K562 (cell line): ENCODE measurements around the gene SLC35G2. TPM values are rescaled to one million over a fixed set of nuclear protein-coding genes. Genes with fewer than 3 reads are reported as not detected.

ENCODE experiments used
- FOXA1 ChIP-seq: fragments of 450-650 bp; IDR thresholded peaks from 2 replicates; pipeline ENCODE4 v1.6.1; 2016; ENCODE audit warnings: mild to moderate bottlenecking, borderline replicate concordance
- HDAC2 ChIP-seq: fragments of 450-650 bp; IDR thresholded peaks from 2 replicates; pipeline ENCODE4 v1.6.1; 2016; ENCODE audit warnings: mild to moderate bottlenecking
- MAFK ChIP-seq: IDR thresholded peaks from 2 replicates; pipeline ENCODE4 v1.6.1; 2011; ENCODE audit warnings: low read length, improper control_type of control experiment
- SMARCB1 ChIP-seq: IDR thresholded peaks from 2 replicates; pipeline ENCODE4 v1.6.1; 2011; ENCODE audit warnings: improper control_type of control experiment, low read depth; ENCODE audit not compliant: insufficient read length
- SRSF7 ChIP-seq: fragments of 200-400 bp; formaldehyde crosslinking; optimal IDR thresholded peaks from 2 replicates; pipeline ENCODE3; 2017; ENCODE audit warnings: mild to moderate bottlenecking, low read depth, low read length
- XRCC4 ChIP-seq: IDR thresholded peaks from one replicate; pipeline ENCODE4 v1.6.1; 2011; ENCODE audit not compliant: insufficient read depth, insufficient read length; ENCODE audit errors: extremely low read depth
- ZFX ChIP-seq: sonication (generic); formaldehyde crosslinking; IDR thresholded peaks from 2 replicates; pipeline ENCODE4 v1.8.0; 2022; ENCODE audit warnings: mild to moderate bottlenecking, missing genetic modification reagents, moderate library complexity
- ZNF592 ChIP-seq: fragments of 450-650 bp; IDR thresholded peaks from 2 replicates; pipeline ENCODE4 v1.6.1; 2017; ENCODE audit warnings: antibody characterized with exemption, mild to moderate bottlenecking
- ZNF75A ChIP-seq: fragments of 450-650 bp; formaldehyde crosslinking; IDR thresholded peaks from 2 replicates; pipeline ENCODE4 v1.4.0; 2020; ENCODE audit warnings: mild to moderate bottlenecking
- polyA plus RNA-seq, 8 experiments: library from polyadenylated mRNA; depleted of rRNA in 4 of 8; stranded (reverse) in 5 of 8; unstranded in 3 of 8; fragments of >200 nt; fragmentation: Nextera tagmentation in 2 of 8; fragmentation: Illumina TruSeq in 1 of 8; extraction: Ambion mirVana in 2 of 8; extraction: Trizol in 1 of 8; gene quantifications; 2 replicates each; pipeline versions ENCODE4 v1.2.1 to v1.2.3, GENCODE V29; 2011 to 2014; ENCODE audit warnings: inconsistent platforms in 1 of 8, missing spikeins in 1 of 8
- total RNA-seq, 7 experiments: library from RNA; depleted of rRNA in 6 of 7; stranded (reverse); fragments of >200 nt in 6 of 7; fragmentation: Illumina TruSeq in 2 of 7; extraction: Trizol in 2 of 7; gene quantifications; 2 replicates each; pipeline versions ENCODE4 v1.2.1 to v1.2.3, GENCODE V29; 2011 to 2021; ENCODE audit warnings: low replicate concordance in 1 of 7
- TF ChIP-seq, protein P1 (sequence below): fragments of 150-350 bp; IDR thresholded peaks from 2 replicates; pipeline ENCODE4 v1.6.1; 2014; ENCODE audit warnings: low read depth, mild to moderate bottlenecking, low read length, borderline replicate concordance
- TF ChIP-seq, protein P2 (sequence below): fragments of 250-450 bp; sonication (Bioruptor Pico); IDR thresholded peaks from 2 replicates; pipeline ENCODE4 v1.4.0; 2020; ENCODE audit warnings: mild to moderate bottlenecking, moderate library complexity
- TF ChIP-seq, protein P3 (sequence below): fragments of 450-650 bp; formaldehyde crosslinking; IDR thresholded peaks from 2 replicates; pipeline ENCODE4 v1.4.0; 2022; ENCODE audit warnings: missing genetic modification characterization

SLC35G2 gene
- total and polyA plus RNA-seq, 9 of the 15 experiments (the other 6 are each of a cell fraction or from before 2014, with no cell fraction given) = 2.6 to 5.9 (median 3.2) TPM

- TF ChIP-seq ZNF592 = peak; percentile 59; the same call in 1 of the 2 replicates
- TF ChIP-seq ZFX (CRISPR knock-in tag) = no peak
- no peak for TF ChIP-seq ZNF75A (CRISPR knock-in tag)
- TF ChIP-seq HDAC2 = no peak
- TF ChIP-seq, protein P1, sequence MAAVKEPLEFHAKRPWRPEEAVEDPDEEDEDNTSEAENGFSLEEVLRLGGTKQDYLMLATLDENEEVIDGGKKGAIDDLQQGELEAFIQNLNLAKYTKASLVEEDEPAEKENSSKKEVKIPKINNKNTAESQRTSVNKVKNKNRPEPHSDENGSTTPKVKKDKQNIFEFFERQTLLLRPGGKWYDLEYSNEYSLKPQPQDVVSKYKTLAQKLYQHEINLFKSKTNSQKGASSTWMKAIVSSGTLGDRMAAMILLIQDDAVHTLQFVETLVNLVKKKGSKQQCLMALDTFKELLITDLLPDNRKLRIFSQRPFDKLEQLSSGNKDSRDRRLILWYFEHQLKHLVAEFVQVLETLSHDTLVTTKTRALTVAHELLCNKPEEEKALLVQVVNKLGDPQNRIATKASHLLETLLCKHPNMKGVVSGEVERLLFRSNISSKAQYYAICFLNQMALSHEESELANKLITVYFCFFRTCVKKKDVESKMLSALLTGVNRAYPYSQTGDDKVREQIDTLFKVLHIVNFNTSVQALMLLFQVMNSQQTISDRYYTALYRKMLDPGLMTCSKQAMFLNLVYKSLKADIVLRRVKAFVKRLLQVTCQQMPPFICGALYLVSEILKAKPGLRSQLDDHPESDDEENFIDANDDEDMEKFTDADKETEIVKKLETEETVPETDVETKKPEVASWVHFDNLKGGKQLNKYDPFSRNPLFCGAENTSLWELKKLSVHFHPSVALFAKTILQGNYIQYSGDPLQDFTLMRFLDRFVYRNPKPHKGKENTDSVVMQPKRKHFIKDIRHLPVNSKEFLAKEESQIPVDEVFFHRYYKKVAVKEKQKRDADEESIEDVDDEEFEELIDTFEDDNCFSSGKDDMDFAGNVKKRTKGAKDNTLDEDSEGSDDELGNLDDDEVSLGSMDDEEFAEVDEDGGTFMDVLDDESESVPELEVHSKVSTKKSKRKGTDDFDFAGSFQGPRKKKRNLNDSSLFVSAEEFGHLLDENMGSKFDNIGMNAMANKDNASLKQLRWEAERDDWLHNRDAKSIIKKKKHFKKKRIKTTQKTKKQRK = no peak
- TF ChIP-seq, protein P2, sequence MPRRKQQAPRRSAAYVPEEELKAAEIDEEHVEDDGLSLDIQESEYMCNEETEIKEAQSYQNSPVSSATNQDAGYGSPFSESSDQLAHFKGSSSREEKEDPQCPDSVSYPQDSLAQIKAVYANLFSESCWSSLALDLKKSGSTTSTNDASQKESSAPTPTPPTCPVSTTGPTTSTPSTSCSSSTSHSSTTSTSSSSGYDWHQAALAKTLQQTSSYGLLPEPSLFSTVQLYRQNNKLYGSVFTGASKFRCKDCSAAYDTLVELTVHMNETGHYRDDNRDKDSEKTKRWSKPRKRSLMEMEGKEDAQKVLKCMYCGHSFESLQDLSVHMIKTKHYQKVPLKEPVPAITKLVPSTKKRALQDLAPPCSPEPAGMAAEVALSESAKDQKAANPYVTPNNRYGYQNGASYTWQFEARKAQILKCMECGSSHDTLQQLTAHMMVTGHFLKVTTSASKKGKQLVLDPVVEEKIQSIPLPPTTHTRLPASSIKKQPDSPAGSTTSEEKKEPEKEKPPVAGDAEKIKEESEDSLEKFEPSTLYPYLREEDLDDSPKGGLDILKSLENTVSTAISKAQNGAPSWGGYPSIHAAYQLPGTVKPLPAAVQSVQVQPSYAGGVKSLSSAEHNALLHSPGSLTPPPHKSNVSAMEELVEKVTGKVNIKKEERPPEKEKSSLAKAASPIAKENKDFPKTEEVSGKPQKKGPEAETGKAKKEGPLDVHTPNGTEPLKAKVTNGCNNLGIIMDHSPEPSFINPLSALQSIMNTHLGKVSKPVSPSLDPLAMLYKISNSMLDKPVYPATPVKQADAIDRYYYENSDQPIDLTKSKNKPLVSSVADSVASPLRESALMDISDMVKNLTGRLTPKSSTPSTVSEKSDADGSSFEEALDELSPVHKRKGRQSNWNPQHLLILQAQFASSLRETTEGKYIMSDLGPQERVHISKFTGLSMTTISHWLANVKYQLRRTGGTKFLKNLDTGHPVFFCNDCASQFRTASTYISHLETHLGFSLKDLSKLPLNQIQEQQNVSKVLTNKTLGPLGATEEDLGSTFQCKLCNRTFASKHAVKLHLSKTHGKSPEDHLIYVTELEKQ = no peak
- TF ChIP-seq XRCC4 = no peak
- TF ChIP-seq, protein P3, sequence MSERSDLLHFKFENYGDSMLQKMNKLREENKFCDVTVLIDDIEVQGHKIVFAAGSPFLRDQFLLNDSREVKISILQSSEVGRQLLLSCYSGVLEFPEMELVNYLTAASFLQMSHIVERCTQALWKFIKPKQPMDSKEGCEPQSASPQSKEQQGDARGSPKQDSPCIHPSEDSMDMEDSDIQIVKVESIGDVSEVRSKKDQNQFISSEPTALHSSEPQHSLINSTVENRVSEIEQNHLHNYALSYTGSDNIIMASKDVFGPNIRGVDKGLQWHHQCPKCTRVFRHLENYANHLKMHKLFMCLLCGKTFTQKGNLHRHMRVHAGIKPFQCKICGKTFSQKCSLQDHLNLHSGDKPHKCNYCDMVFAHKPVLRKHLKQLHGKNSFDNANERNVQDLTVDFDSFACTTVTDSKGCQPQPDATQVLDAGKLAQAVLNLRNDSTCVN (CRISPR knock-in tag) = no peak
- TF ChIP-seq SRSF7 = no peak
- no peak for TF ChIP-seq FOXA1
- no peak for TF ChIP-seq SMARCB1
- TF ChIP-seq MAFK = peak; percentile 76
Observed at GRCh38 chr3:136838641-136839555, 20.0 kb downstream of the SLC35G2 start (continued).
